NCI-H460 (cell line): ENCODE results near the gene MED19. TPM values are rescaled to one million over a fixed set of nuclear protein-coding genes. Genes with fewer than 3 reads are reported as not detected.
"Not testable (repeated sequence)": the region's sequence is repeated elsewhere in the genome, so short reads cannot be mapped to it uniquely, and the experiment has no call there.

ENCODE experiments used
- DNase-seq: peaks from one replicate; pipeline ENCODE4 v3.0.0-alpha.2; 2016; ENCODE audit warnings: low read depth; ENCODE audit errors: extremely low read depth
- total RNA-seq: library from RNA; depleted of rRNA; stranded (reverse); fragments of >200 nt; shearing (Covaris generic); gene quantifications from 2 replicates; pipeline ENCODE4 v1.2.3, GENCODE V29; 2014

The MED19 gene
- total RNA-seq, 1 experiment from 2014 or later: 23.1 TPM

- DNase-seq: no peak
Measured at GRCh38 chr11:57709802-57710367, 2.1 kb downstream of the MED19 start.

GRCh38 chr11:57705432-57705831 is 6.6 kb downstream of the MED19 start:
- DNase-seq: not testable (repeated sequence)

- no peak for DNase-seq
Measured at GRCh38 chr11:57704932-57705331, 7.1 kb downstream of the MED19 start.

- DNase-seq: no peak
Measured at GRCh38 chr11:57703341-57703740, 8.7 kb downstream of the MED19 start.

GRCh38 chr11:57700425-57700824 is 11.6 kb downstream of the MED19 start:
- DNase-seq: no peak

- DNase-seq: no peak
Measured at GRCh38 chr11:57699813-57700212, 12.2 kb downstream of the MED19 start.

GRCh38 chr11:57698843-57699365 is 13.1 kb downstream of the MED19 start:
- DNase-seq: no peak

- not testable (repeated sequence) for DNase-seq
Measured at GRCh38 chr11:57690474-57690873, 21.5 kb downstream of the MED19 start.

- DNase-seq: no peak
Measured at GRCh38 chr11:57681168-57681567, 30.8 kb downstream of the MED19 start.

- DNase-seq: no peak
Measured at GRCh38 chr11:57680552-57680874, 31.5 kb downstream of the MED19 start.

GRCh38 chr11:57679396-57679795 is 32.6 kb downstream of the MED19 start:
- DNase-seq: no peak

- DNase-seq: no peak
Measured at GRCh38 chr11:57675176-57675941, 36.7 kb downstream of the MED19 start.

- no peak for DNase-seq
Measured at GRCh38 chr11:57674251-57674650, 37.8 kb downstream of the MED19 start.

- no peak for DNase-seq
Measured at GRCh38 chr11:57668434-57668782, 43.6 kb downstream of the MED19 start.

GRCh38 chr11:57667736-57668433 is 44.1 kb downstream of the MED19 start, which contains the start of gene ZDHHC5:
ZDHHC5 (plus strand) TSS chr11:57668114; CDS start chr11:57673091, 4,977 bp downstream.
- peak; percentile 96 for DNase-seq

GRCh38 chr11:57667117-57667735 is 44.8 kb downstream of the MED19 start:
- DNase-seq: peak; percentile 94

GRCh38 chr11:57663975-57664374 is 48.0 kb downstream of the MED19 start:
- no peak for DNase-seq

- DNase-seq: no peak
Measured at GRCh38 chr11:57662893-57663292, 49.1 kb downstream of the MED19 start.

- no peak for DNase-seq
Measured at GRCh38 chr11:57659669-57660068, 52.3 kb downstream of the MED19 start.

GRCh38 chr11:57658023-57658361 is 54.0 kb downstream of the MED19 start:
- DNase-seq: no peak
